ENCODE results near the gene TFIP11. TPM values are rescaled to one million over a fixed set of nuclear protein-coding genes. Genes with fewer than 3 reads are reported as not detected.

The TFIP11 gene
- total RNA-seq, 2 donors from 2014 or later = 28.4 to 28.9 TPM

DNA sequence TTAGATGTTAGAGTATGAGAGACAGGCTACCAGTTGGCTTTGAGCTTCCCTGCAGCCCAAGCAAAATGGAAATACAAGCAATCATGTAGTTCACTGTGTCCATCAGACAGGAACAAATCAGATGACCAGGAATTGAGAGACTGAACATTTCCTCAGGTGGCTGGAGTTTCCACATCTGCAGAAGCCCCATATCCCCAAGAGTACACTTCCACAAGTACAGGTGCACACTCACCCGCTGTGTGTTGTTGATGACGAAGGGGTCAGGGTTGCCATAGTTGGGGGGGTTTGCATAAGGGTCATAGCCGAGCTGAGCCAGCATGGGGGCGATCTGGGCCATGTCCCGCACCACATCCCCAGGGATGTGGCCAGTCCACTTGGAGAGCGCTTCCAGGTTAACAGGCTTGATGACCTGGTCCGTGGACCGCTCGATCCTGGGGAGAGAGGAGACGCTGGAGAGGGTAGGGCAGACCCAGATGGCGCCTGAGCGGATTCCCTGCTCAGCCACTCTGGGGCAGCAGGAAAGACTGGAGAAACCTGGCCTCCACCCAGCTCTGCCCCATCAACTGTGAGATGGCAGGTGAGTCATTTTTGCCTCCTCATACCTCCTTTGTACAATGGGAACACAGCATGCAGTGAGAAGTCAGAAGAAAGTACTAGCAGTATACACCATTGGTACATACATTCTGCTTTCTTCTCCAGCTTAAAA lies 23.9 kb upstream of the TFIP11 start:
- Histone ChIP-seq H3K9ac (ENCODE audit: extremely low read depth, low read length, poor library complexity, severe bottlenecking) (no peak overlapping the region), H3K27me3 (ENCODE audit: control insufficient read depth, insufficient read depth, low read length, poor library complexity, severe bottlenecking) (no peaks in the 10 kb centered on the region), H3K27ac (ENCODE audit: low read depth, low read length) (no peak overlapping the region), H3K4me3 (ENCODE audit: low read length) (no peak overlapping the region), H3K9me3 (ENCODE audit: control insufficient read depth, low read length) (no peaks in the 10 kb centered on the region), H3K4me1 (ENCODE audit: control insufficient read depth, insufficient read depth, low read length) (peaks cover 9% of the 10 kb centered on the region), H3K36me3 (ENCODE audit: control insufficient read depth, insufficient read depth, low read length) (peaks cover 38% of the 10 kb centered on the region)
- TF ChIP-seq, protein P1, sequence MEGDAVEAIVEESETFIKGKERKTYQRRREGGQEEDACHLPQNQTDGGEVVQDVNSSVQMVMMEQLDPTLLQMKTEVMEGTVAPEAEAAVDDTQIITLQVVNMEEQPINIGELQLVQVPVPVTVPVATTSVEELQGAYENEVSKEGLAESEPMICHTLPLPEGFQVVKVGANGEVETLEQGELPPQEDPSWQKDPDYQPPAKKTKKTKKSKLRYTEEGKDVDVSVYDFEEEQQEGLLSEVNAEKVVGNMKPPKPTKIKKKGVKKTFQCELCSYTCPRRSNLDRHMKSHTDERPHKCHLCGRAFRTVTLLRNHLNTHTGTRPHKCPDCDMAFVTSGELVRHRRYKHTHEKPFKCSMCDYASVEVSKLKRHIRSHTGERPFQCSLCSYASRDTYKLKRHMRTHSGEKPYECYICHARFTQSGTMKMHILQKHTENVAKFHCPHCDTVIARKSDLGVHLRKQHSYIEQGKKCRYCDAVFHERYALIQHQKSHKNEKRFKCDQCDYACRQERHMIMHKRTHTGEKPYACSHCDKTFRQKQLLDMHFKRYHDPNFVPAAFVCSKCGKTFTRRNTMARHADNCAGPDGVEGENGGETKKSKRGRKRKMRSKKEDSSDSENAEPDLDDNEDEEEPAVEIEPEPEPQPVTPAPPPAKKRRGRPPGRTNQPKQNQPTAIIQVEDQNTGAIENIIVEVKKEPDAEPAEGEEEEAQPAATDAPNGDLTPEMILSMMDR (conservative IDR thresholded peaks at IDR 0.05) = no peak
- no peaks in the 10 kb centered on the region for H3K9me3 Mint-ChIP-seq
- peaks cover 60% of the 10 kb centered on the region for H3K36me3 Mint-ChIP-seq (ENCODE audit: low read depth)
- no peaks in the 10 kb centered on the region for H3K27me3 Mint-ChIP-seq (ENCODE audit: insufficient read depth)
- H3K27ac Mint-ChIP-seq = peak overlapping the region; percentile 61
- WGBS, 2 experiments (ENCODE audit: insufficient coverage in 1 of 2, insufficient read length in 1 of 2) = 96 to 100% methylated on average over 6 to 12 of the region's 12 CpGs
- DNase-seq = no peak
- no peak overlapping the region for H3K4me3 Mint-ChIP-seq
- peaks cover 22% of the 10 kb centered on the region for H3K4me1 Mint-ChIP-seq

DNA sequence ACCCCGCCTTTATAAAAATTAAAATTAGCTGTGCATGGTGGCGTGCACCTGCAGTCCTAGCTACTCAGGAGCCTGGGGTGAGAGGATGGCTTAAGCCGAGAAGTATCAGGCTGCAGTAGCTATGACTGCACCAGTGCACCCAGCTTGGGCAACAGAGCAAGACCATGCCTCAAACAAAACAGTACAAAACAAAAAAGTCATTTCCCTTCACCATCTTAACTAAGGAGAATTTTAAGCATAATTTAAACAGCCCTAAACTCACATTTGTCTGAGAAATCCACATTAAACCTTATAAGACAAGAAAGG lies 23.3 kb upstream of the TFIP11 start:
- Mint-ChIP-seq H3K9me3 (no peaks in the 10 kb centered on the region), H3K27ac (peak overlapping the region; percentile 79), H3K4me1 (peaks cover 22% of the 10 kb centered on the region), H3K27me3 (ENCODE audit: insufficient read depth) (no peaks in the 10 kb centered on the region), H3K36me3 (ENCODE audit: low read depth) (peaks cover 61% of the 10 kb centered on the region), H3K4me3 (no peak overlapping the region)
- H3K9me3 ChIP-seq (ENCODE audit: control insufficient read depth, low read length) = no peaks in the 10 kb centered on the region
- H3K36me3 ChIP-seq (ENCODE audit: control insufficient read depth, insufficient read depth, low read length) = peaks cover 38% of the 10 kb centered on the region
- H3K27me3 ChIP-seq (ENCODE audit: control insufficient read depth, insufficient read depth, low read length, poor library complexity, severe bottlenecking) = no peaks in the 10 kb centered on the region
- no peak overlapping the region for H3K4me3 ChIP-seq (ENCODE audit: low read length)
- no peak overlapping the region for H3K9ac ChIP-seq (ENCODE audit: extremely low read depth, low read length, poor library complexity, severe bottlenecking)
- no peak for DNase-seq
- TF ChIP-seq, protein P1 (conservative IDR thresholded peaks at IDR 0.05) = no peak
- peaks cover 9% of the 10 kb centered on the region for H3K4me1 ChIP-seq (ENCODE audit: control insufficient read depth, insufficient read depth, low read length)
- WGBS, 2 experiments (ENCODE audit: insufficient coverage in 1 of 2, insufficient read length in 1 of 2) = 92 to 93% methylated on average over 2 to 3 of the region's 3 CpGs
- H3K27ac ChIP-seq (ENCODE audit: low read depth, low read length) = no peak overlapping the region

DNA sequence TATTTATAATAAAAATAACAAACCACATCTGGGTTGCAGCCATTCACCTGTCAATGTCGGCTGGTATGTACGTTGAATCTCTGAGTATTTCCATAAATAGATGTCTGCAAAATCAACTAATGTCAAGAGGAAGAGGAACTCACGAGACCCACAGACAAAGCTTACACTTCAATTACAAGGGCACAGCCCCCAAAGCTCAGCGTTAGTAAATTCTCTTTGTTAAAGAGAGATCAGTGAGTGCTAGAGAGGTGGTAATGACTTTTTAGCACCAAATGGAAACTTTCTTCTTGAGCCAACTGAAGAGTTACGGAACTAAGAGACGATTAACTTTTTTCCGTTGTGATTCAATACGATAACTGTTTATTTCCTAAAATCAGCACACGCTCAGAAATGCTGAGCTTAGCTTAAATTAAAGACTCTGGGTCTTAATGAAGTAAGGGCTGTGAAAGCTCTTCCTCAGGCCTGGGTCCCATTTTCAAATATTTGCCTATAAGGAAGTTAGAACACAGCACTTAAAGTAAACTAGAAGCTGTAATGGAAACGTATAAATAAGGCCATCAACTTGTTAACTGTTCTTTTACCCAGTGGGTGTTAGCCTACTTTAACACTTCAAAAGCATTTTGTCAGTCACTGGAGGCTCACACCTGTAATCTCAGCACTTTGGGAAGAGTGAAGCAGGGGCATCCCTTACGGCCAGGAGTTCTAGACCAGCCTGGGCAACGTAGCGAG lies 22.8 kb upstream of the TFIP11 start:
- no peak overlapping the region for H3K4me3 ChIP-seq (ENCODE audit: low read length)
- TF ChIP-seq, protein P1 (conservative IDR thresholded peaks at IDR 0.05) = no peak
- H3K9ac ChIP-seq (ENCODE audit: extremely low read depth, low read length, poor library complexity, severe bottlenecking) = no peak overlapping the region
- H3K9me3 ChIP-seq (ENCODE audit: control insufficient read depth, low read length) = no peaks in the 10 kb centered on the region
- no peaks in the 10 kb centered on the region for H3K27me3 Mint-ChIP-seq (ENCODE audit: insufficient read depth)
- peak overlapping the region; percentile 79 for H3K27ac Mint-ChIP-seq
- H3K36me3 ChIP-seq (ENCODE audit: control insufficient read depth, insufficient read depth, low read length) = peaks cover 37% of the 10 kb centered on the region
- DNase-seq = no peak
- H3K4me1 Mint-ChIP-seq = peaks cover 22% of the 10 kb centered on the region
- H3K9me3 Mint-ChIP-seq = no peaks in the 10 kb centered on the region
- no peak overlapping the region for H3K27ac ChIP-seq (ENCODE audit: low read depth, low read length)
- H3K36me3 Mint-ChIP-seq (ENCODE audit: low read depth) = peaks cover 61% of the 10 kb centered on the region
- no peaks in the 10 kb centered on the region for H3K27me3 ChIP-seq (ENCODE audit: control insufficient read depth, insufficient read depth, low read length, poor library complexity, severe bottlenecking)
- 80 to 83% methylated on average over 9 to 13 of the region's 13 CpGs for WGBS, 2 experiments (ENCODE audit: insufficient coverage in 1 of 2, insufficient read length in 1 of 2)
- H3K4me1 ChIP-seq (ENCODE audit: control insufficient read depth, insufficient read depth, low read length) = peaks cover 9% of the 10 kb centered on the region
- no peak overlapping the region for H3K4me3 Mint-ChIP-seq

All from endodermal cell (in vitro differentiated cells).